NCI-H1436 treated with DMSO at 0.1 percent for 48 hours (cell line): ENCODE results near the gene ZBTB17.

Experiments
- DNase-seq: peaks from one replicate; lab custom pipeline; 2025; lab: John Stamatoyannopoulos, UW

Gene ZBTB17

GRCh38 chr1:15946571-15947381 lies 29.1 kb downstream of the ZBTB17 start:
- DNase-seq, result no peak

GRCh38 chr1:15945832-15946448 lies 30.0 kb downstream of the ZBTB17 start:
- no peak for DNase-seq

GRCh38 chr1:15945011-15945831 lies 30.7 kb downstream of the ZBTB17 start:
- no peak for DNase-seq

- DNase-seq, result no peak
Measured at GRCh38 chr1:15944308-15945010, 31.4 kb downstream of the ZBTB17 start.

GRCh38 chr1:15943992-15944307 lies 32.0 kb downstream of the ZBTB17 start:
- no peak for DNase-seq

- no peak for DNase-seq
Measured at GRCh38 chr1:15943328-15943991, 32.4 kb downstream of the ZBTB17 start.

- DNase-seq, result no peak
Measured at GRCh38 chr1:15942661-15943327, 33.1 kb downstream of the ZBTB17 start.

- no peak for DNase-seq
Measured at GRCh38 chr1:15941899-15942660, 33.8 kb downstream of the ZBTB17 start.

GRCh38 chr1:15941044-15941840 lies 34.7 kb downstream of the ZBTB17 start:
- DNase-seq, result no peak

- no peak for DNase-seq
Measured at GRCh38 chr1:15940110-15941043, 35.5 kb downstream of the ZBTB17 start.

GRCh38 chr1:15939181-15940109 lies 36.5 kb downstream of the ZBTB17 start:
- no peak for DNase-seq

GRCh38 chr1:15938628-15939161 lies 37.2 kb downstream of the ZBTB17 start:
- DNase-seq, result no peak

- DNase-seq, result no peak
Measured at GRCh38 chr1:15937706-15938168, 38.2 kb downstream of the ZBTB17 start.

- no peak for DNase-seq
Measured at GRCh38 chr1:15937146-15937545, 38.8 kb downstream of the ZBTB17 start.

GRCh38 chr1:15936025-15936424 lies 39.9 kb downstream of the ZBTB17 start:
- no peak for DNase-seq

- DNase-seq, result no peak
Measured at GRCh38 chr1:15935056-15935950, 40.6 kb downstream of the ZBTB17 start.
